Placental epithelial cell (primary cell): ENCODE data around the gene BUD13. TPM values are rescaled to one million over a fixed set of nuclear protein-coding genes. Genes with fewer than 3 reads are reported as not detected.

ENCODE experiments used
- total RNA-seq: library from RNA; depleted of rRNA; stranded (reverse); fragments of >200 nt; gene quantifications from 2 replicates; pipeline ENCODE4 v1.2.3, GENCODE V29; 2012

BUD13 gene, protein sequence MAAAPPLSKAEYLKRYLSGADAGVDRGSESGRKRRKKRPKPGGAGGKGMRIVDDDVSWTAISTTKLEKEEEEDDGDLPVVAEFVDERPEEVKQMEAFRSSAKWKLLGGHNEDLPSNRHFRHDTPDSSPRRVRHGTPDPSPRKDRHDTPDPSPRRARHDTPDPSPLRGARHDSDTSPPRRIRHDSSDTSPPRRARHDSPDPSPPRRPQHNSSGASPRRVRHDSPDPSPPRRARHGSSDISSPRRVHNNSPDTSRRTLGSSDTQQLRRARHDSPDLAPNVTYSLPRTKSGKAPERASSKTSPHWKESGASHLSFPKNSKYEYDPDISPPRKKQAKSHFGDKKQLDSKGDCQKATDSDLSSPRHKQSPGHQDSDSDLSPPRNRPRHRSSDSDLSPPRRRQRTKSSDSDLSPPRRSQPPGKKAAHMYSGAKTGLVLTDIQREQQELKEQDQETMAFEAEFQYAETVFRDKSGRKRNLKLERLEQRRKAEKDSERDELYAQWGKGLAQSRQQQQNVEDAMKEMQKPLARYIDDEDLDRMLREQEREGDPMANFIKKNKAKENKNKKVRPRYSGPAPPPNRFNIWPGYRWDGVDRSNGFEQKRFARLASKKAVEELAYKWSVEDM
- total RNA-seq: 16.1 and 16.8 TPM in 2 replicates

GRCh38 chr11:116772443-116773202 is at the start of gene BUD13:
TSS of gene BUD13 (minus strand) at chr11:116772987. CDS start at chr11:116772964, 23 bp downstream.

GRCh38 chr11:116791813-116792143 is 19.0 kb upstream of the BUD13 start, which contains the start of gene APOA5:
TSS of gene APOA5 (minus strand) at chr11:116791879. CDS start at chr11:116791860, 19 bp downstream.

DNA sequence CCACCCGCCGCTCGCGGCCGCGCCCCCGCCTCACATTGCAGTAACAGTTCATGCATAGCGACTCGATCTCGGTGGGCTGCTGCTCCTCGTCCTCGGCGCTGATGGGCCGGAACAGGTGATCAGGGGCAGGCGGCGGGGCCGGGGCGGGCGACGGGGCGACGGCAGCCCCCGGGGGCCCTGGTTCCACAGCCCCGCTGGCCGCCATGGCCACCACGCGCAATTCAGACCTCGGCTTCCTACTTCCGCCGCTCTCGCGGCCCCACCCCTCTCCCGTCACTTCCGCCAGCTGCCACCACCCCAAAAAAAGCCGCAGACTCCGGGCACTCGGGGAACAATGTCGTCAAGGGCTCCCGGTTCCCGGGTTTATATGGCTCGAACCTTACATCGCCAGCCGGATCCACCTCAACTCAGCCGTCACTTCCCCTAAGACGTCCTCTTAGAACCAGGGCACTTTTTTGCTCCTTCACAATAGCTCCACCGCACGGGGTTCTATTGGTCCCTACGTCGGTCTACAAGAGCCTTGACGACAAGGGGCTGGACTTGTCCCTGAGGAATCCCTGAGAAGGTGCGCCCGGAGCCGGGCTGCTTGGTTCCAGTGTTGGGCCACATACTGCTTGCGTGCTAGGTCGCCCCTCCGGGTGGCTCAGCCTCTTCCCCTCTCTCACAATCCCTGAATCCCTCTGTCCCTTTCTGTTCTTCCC is 15.1 kb upstream of the BUD13 start, which contains the start of gene ZPR1:
Gene ZPR1 (minus strand): TSS at position 238 of the 701 bp plus-strand sequence. CDS start 33 bp downstream, at position 205.

Other genes with a start within 250 kb of the BUD13 start
- 18.5 and 29.5 TPM in 2 replicates for gene ZPR1, start 15.0 kb upstream of the BUD13 start, total RNA-seq
- gene APOA5, start 18.9 kb upstream of the BUD13 start, total RNA-seq: not detected in 2 replicates
- gene APOA4, start 50.3 kb upstream of the BUD13 start, total RNA-seq: not detected in 2 replicates
- gene APOC3, start 56.9 kb upstream of the BUD13 start, total RNA-seq: not detected in 2 replicates
- 0.39 TPM in 1 of 2 replicates, not detected in the other for gene APOA1, start 64.6 kb upstream of the BUD13 start, total RNA-seq